ENCODE results near the gene MLLT6. TPM values are rescaled to one million over a fixed set of nuclear protein-coding genes. Genes with fewer than 3 reads are reported as not detected.
A peak's percentile ranks its signal among the peaks of the same experiment; 100 is the strongest.

The MLLT6 gene
- total and polyA plus RNA-seq, 2 of the 13 experiments (the other 11 are each of a cell fraction or from before 2014, with no cell fraction given), result 50.7 to 69.5 TPM

- no peak for TF ChIP-seq PRDM10 (CRISPR knock-in tag; IDR thresholded peaks at IDR 0.05; ENCODE audit: low read depth)
- peak; percentile 61 for TF ChIP-seq ZNF33B (CRISPR knock-in tag; IDR thresholded peaks at IDR 0.05)
- no peak for TF ChIP-seq ZBTB8A (CRISPR knock-in tag; IDR thresholded peaks at IDR 0.05; ENCODE audit: borderline replicate concordance, low read depth)
- no peak for TF ChIP-seq NONO (IDR thresholded peaks at IDR 0.05)
- TF ChIP-seq NONO (CRISPR knock-in tag; conservative IDR thresholded peaks at IDR 0.05), result peak; percentile 56
- no peak for TF ChIP-seq ZNF572 (CRISPR knock-in tag; IDR thresholded peaks at IDR 0.05)
- no peak; the same call in 1 of the 2 replicates for TF ChIP-seq MED13 (CRISPR knock-in tag; IDR thresholded peaks at IDR 0.05)
- TF ChIP-seq ZNF878 (CRISPR knock-in tag; IDR thresholded peaks at IDR 0.05), result no peak
- no peak for TF ChIP-seq ATF1 (CRISPR knock-in tag; IDR thresholded peaks at IDR 0.05)
- no peak for TF ChIP-seq ZHX2 (IDR thresholded peaks at IDR 0.05; ENCODE audit: low read depth)
- TF ChIP-seq ZHX2 (CRISPR knock-in tag; IDR thresholded peaks at IDR 0.05; ENCODE audit: borderline replicate concordance), result no peak
- peak; percentile 78; the same call in 1 of the 2 replicates for TF ChIP-seq ZNF800 (CRISPR knock-in tag; IDR thresholded peaks at IDR 0.05)
- 0 out of 2 replicates have a peak, but pooled peaks have one; percentile 35 for TF ChIP-seq ZNF546 (CRISPR knock-in tag; conservative IDR thresholded peaks at IDR 0.05)
- TF ChIP-seq ZNF10 (CRISPR knock-in tag; IDR thresholded peaks at IDR 0.05; ENCODE audit: borderline replicate concordance, low read depth), result no peak
- TF ChIP-seq DMTF1 (CRISPR knock-in tag; IDR thresholded peaks at IDR 0.05), result no peak
These were observed 30.9 kb upstream of the MLLT6 start (continued) for GRCh38 chr17:38674014-38674748.

Data from HepG2 (cell line).